H9 (cell line): ENCODE measurements around the gene RBM14. TPM values are rescaled to one million over a fixed set of nuclear protein-coding genes. Genes with fewer than 3 reads are reported as not detected.
A peak's percentile ranks its signal among the peaks of the same experiment; 100 is the strongest.

Experiments
- DNase-seq: peaks from one replicate; pipeline ENCODE4 v3.0.0-alpha.2; 2017
- H2AFZ ChIP-seq: one replicate; pipeline ENCODE4 v1.6.1; 2013; ENCODE audit warnings: mild to moderate bottlenecking, low read length, control low read depth, moderate library complexity
- H2AK5ac ChIP-seq: 2 replicates; pipeline ENCODE4 v1.6.1; 2013; ENCODE audit warnings: low read length, control low read depth, mixed read lengths; ENCODE audit not compliant: insufficient read length
- H2BK120ac ChIP-seq: one replicate; pipeline ENCODE4 v1.6.1; 2013; ENCODE audit warnings: low read depth, mild to moderate bottlenecking, low read length, control low read depth, inconsistent platforms; ENCODE audit not compliant: poor library complexity, severe bottlenecking
- H2BK12ac ChIP-seq: 2 replicates; pipeline ENCODE4 v1.6.1; 2013; ENCODE audit warnings: low read length, control low read depth, mixed read lengths, low read depth; ENCODE audit not compliant: insufficient read length
- H2BK15ac ChIP-seq: 2 replicates; pipeline ENCODE4 v1.6.1; 2013; ENCODE audit warnings: low read depth, low read length, control low read depth
- H2BK20ac ChIP-seq: one replicate; pipeline ENCODE4 v1.6.1; 2013; ENCODE audit warnings: low read depth, mild to moderate bottlenecking, low read length, control low read depth, inconsistent platforms; ENCODE audit not compliant: poor library complexity, severe bottlenecking
- H2BK5ac ChIP-seq: 2 replicates; pipeline ENCODE4 v1.6.1; 2013; ENCODE audit warnings: low read length, control low read depth, mixed read lengths; ENCODE audit not compliant: insufficient read length
- H3K14ac ChIP-seq: 2 replicates; pipeline ENCODE4 v1.6.1; 2013; ENCODE audit warnings: low read length, control low read depth; ENCODE audit not compliant: insufficient read depth
- H3K18ac ChIP-seq: 2 replicates; pipeline ENCODE4 v1.6.1; 2013; ENCODE audit warnings: low read depth, mild to moderate bottlenecking, mixed read lengths, low read length, control low read depth; ENCODE audit not compliant: insufficient read length
- H3K23ac ChIP-seq: 2 replicates; pipeline ENCODE4 v1.6.1; 2013; ENCODE audit warnings: low read length, control low read depth, mixed read lengths, low read depth; ENCODE audit not compliant: insufficient read length
- H3K23me2 ChIP-seq: 2 replicates; pipeline ENCODE4 v1.6.1; 2013; ENCODE audit warnings: low read depth, mild to moderate bottlenecking, mixed read lengths, low read length, control low read depth; ENCODE audit not compliant: insufficient read length, poor library complexity, severe bottlenecking
- H3K27ac ChIP-seq: 2 replicates; pipeline ENCODE4 v1.5.1; 2013; ENCODE audit warnings: low read length, control low read depth, mixed read lengths, low read depth; ENCODE audit not compliant: insufficient read length
- H3K27me3 ChIP-seq: 2 replicates; pipeline ENCODE4 v1.6.1; 2013; ENCODE audit warnings: low read length, control low read depth, inconsistent platforms; ENCODE audit not compliant: insufficient read depth
- H3K4ac ChIP-seq: 2 replicates; pipeline ENCODE4 v1.6.1; 2013; ENCODE audit warnings: low read depth, mild to moderate bottlenecking, control low read depth, inconsistent platforms, low read length, moderate library complexity
- H3K4me1 ChIP-seq: 2 replicates; pipeline ENCODE4 v1.6.1; 2013; ENCODE audit warnings: low read length, control low read depth, inconsistent platforms; ENCODE audit not compliant: insufficient read depth
- H3K4me2 ChIP-seq: 2 replicates; pipeline ENCODE4 v1.6.1; 2013; ENCODE audit warnings: low read length, control low read depth, mixed read lengths; ENCODE audit not compliant: insufficient read length, insufficient read depth
- H3K56ac ChIP-seq: 2 replicates; pipeline ENCODE4 v1.6.1; 2013; ENCODE audit warnings: low read depth, mild to moderate bottlenecking, mixed read lengths, low read length, control low read depth; ENCODE audit not compliant: insufficient read length
- H3K79me1 ChIP-seq: 2 replicates; pipeline ENCODE4 v1.6.1; 2013; ENCODE audit warnings: low read depth, mild to moderate bottlenecking, moderate library complexity, low read length, control low read depth, inconsistent platforms; ENCODE audit not compliant: insufficient read depth, poor library complexity, severe bottlenecking
- H3K79me2 ChIP-seq: 2 replicates; pipeline ENCODE4 v1.6.1; 2013; ENCODE audit warnings: low read length, control low read depth, inconsistent platforms; ENCODE audit not compliant: insufficient read depth
- H3K9ac ChIP-seq: 2 replicates; pipeline ENCODE4 v1.6.1; 2013; ENCODE audit warnings: low read length, control low read depth, mixed read lengths; ENCODE audit not compliant: insufficient read length; ENCODE audit errors: extremely low read depth
- H3K9me3 ChIP-seq: one replicate; pipeline ENCODE4 v1.6.1; 2013; ENCODE audit warnings: low read depth, low read length, inconsistent platforms; ENCODE audit not compliant: control insufficient read depth
- H3T11ph ChIP-seq: one replicate; pipeline ENCODE4 v1.6.1; 2013; ENCODE audit warnings: mild to moderate bottlenecking, low read length, control low read depth, inconsistent platforms
- H4K20me1 ChIP-seq: one replicate; pipeline ENCODE4 v1.6.1; 2013; ENCODE audit not compliant: control insufficient read depth, insufficient read length, insufficient read depth
- H4K5ac ChIP-seq: 2 replicates; pipeline ENCODE4 v1.6.1; 2013; ENCODE audit warnings: low read depth, mild to moderate bottlenecking, mixed read lengths, low read length, control low read depth; ENCODE audit not compliant: insufficient read length
- H4K8ac ChIP-seq: replicated peaks from 2 replicates; pipeline ENCODE4 v1.6.1; 2013; ENCODE audit warnings: low read length, control low read depth, mixed read lengths, low read depth; ENCODE audit not compliant: insufficient read length
- H4K91ac ChIP-seq: 2 replicates; pipeline ENCODE4 v1.6.1; 2013; ENCODE audit warnings: low read depth, mild to moderate bottlenecking, moderate library complexity, mixed read lengths, low read length, control low read depth; ENCODE audit not compliant: insufficient read length
- H3K27ac Mint-ChIP-seq, 3 experiments: 2 replicates in 2 of 3; 3 replicates in 1 of 3; pipeline ENCODE4 v1.8.0; 2020 to 2021; ENCODE audit warnings: mixed read lengths in 3 of 3, mild to moderate bottlenecking in 1 of 3, moderate library complexity in 1 of 3
- H3K27me3 Mint-ChIP-seq: 2 replicates; pipeline ENCODE4 v1.8.0; 2021; ENCODE audit warnings: low read depth, mild to moderate bottlenecking, moderate library complexity, mixed read lengths
- H3K36me3 Mint-ChIP-seq, 3 experiments: 2 replicates in 2 of 3; 3 replicates in 1 of 3; pipeline ENCODE4 v1.8.0; 2020 to 2021; ENCODE audit warnings: low read depth in 3 of 3, mixed read lengths in 3 of 3; ENCODE audit not compliant: insufficient read depth in 1 of 3
- H3K4me1 Mint-ChIP-seq, 2 experiments: 2 replicates each; pipeline ENCODE4 v1.8.0; 2020; ENCODE audit warnings: mixed read lengths in 2 of 2
- H3K4me3 Mint-ChIP-seq, 2 experiments: 2 replicates in 1 of 2; 3 replicates in 1 of 2; pipeline ENCODE4 v1.8.0; 2020 to 2021; ENCODE audit warnings: mild to moderate bottlenecking in 2 of 2, mixed read lengths in 2 of 2, moderate library complexity in 1 of 2
- H3K9me3 Mint-ChIP-seq, 2 experiments: 2 replicates in 1 of 2; 3 replicates in 1 of 2; pipeline ENCODE4 v1.8.0; 2020; ENCODE audit warnings: mild to moderate bottlenecking in 2 of 2, mixed read lengths in 2 of 2, moderate library complexity in 1 of 2
- CTCF ChIP-seq: fragments of 200-600 bp; sonication (generic); conservative IDR thresholded peaks from 3 replicates; pipeline ENCODE4 v1.8.0; 2021; ENCODE audit warnings: antibody characterized with exemption, mild to moderate bottlenecking
- WGBS: extraction: QIAGEN DNeasy Blood & Tissue Kit; methylation state at CpG from one replicate; pipeline ENCODE4 v1.1.7; 2013; ENCODE audit warnings: missing lambda C conversion rate, low lambda C conversion rate, mixed read lengths; ENCODE audit not compliant: insufficient read length; ENCODE audit errors: extremely low coverage; 5-methylcytosine and 5-hydroxymethylcytosine counted together
- total RNA-seq: library from RNA; stranded (reverse); gene quantifications from 2 replicates; pipeline ENCODE4 v1.2.1, GENCODE V29; 2021

The RBM14 gene
- total RNA-seq, 1 experiment from 2014 or later: 171 TPM

GRCh38 chr11:66595245-66595904 lies 21.1 kb upstream of the RBM14 start:
- Histone ChIP-seq H3K4me1 (no peaks in the 10 kb centered on the region; the same call in 1 of the 2 replicates), H3K23me2 (peaks cover 10% of the 10 kb centered on the region), H2AK5ac (no peak overlapping the region), H2BK20ac (no peak overlapping the region), H4K20me1 (no peaks in the 10 kb centered on the region), H4K91ac (no peak overlapping the region), H3K79me2 (no peaks in the 10 kb centered on the region), H3K9ac (no peak overlapping the region), H3K9me3 (no peaks in the 10 kb centered on the region), H3K27me3 (no peaks in the 10 kb centered on the region), H3K18ac (no peak overlapping the region), H2BK120ac (no peak overlapping the region), H3K23ac (no peak overlapping the region), H3K56ac (no peak overlapping the region), H2BK15ac (no peak overlapping the region), H3K4ac (no peak overlapping the region), H3K79me1 (peaks cover 3% of the 10 kb centered on the region), H2AFZ (no peak overlapping the region), H3K14ac (no peak overlapping the region), H3K4me2 (no peak overlapping the region), H2BK12ac (no peak overlapping the region), H3T11ph (no peak overlapping the region), H4K8ac (no peak overlapping the region), H3K27ac (no peak overlapping the region), H4K5ac (no peak overlapping the region), H2BK5ac (no peak overlapping the region)
- DNase-seq: no peak
- WGBS: no CpG with 5 or more reads among the region's 5 CpGs
- Mint-ChIP-seq H3K36me3 (peaks cover 3 to 38% (median 28%) of the 10 kb centered on the region in 3 experiments), H3K4me1 (peaks cover 15 to 17% of the 10 kb centered on the region in 2 experiments), H3K27me3 (peaks cover 22% of the 10 kb centered on the region), H3K9me3 (peaks cover 10 to 21% of the 10 kb centered on the region in 2 experiments), H3K4me3 (peak overlapping the region in 1 of 2 experiments; percentile 31; a peak in 1 of 5 replicates), H3K27ac (peak overlapping the region in 1 of 3 experiments; percentile 49; a peak in 1 of 7 replicates)
- no peak for TF ChIP-seq CTCF
